ENCODE results near the gene TMEM33. TPM values are rescaled to one million over a fixed set of nuclear protein-coding genes. Genes with fewer than 3 reads are reported as not detected.

Gene TMEM33
- polyA plus RNA-seq, 3 donors, result 21.7 to 61.6 (median 60.7) TPM

- no peaks in the 10 kb centered on the region for H4K20me1 ChIP-seq (ENCODE audit: insufficient read depth, low read length)
- Mint-ChIP-seq H3K27ac (no peak overlapping the region), H3K9me3 (peaks cover 10 to 17% (median 14%) of the 10 kb centered on the region in 7 donors), H3K4me3 (no peak overlapping the region), H3K36me3 (peaks cover under 1 to 5% of the 10 kb centered on the region in 2 donors), H3K4me1 (peaks cover 1% of the 10 kb centered on the region), H3K27me3 (ENCODE audit: low read depth in 3 of 3) (no peaks in the 10 kb centered on the region)
- peaks cover 5 to 8% of the 10 kb centered on the region in 2 donors for H3K9me3 ChIP-seq (replicated peaks in 1 of 2; ENCODE audit: control insufficient read depth in 1 of 2, insufficient read depth in 1 of 2, low read length in 2 of 2)
- H3K4me2 ChIP-seq (replicated peaks; ENCODE audit: extremely low read depth, low read length, poor library complexity, severe bottlenecking), result no peak overlapping the region
- no peaks in the 10 kb centered on the region for H3K4me1 ChIP-seq (ENCODE audit: control insufficient read depth in 1 of 2, insufficient read depth in 2 of 2, low read length in 2 of 2)
- H2AFZ ChIP-seq (ENCODE audit: insufficient read depth, low read depth, low read length, poor library complexity, severe bottlenecking), result no peak overlapping the region
- H3K27ac ChIP-seq (ENCODE audit: low read depth in 1 of 2, low read length in 2 of 2), result no peak overlapping the region
- DNase-seq, result no peak
- intact Hi-C loops (cut with micrococcal nuclease), result no loop called here
- no peak overlapping the region for H3K9ac ChIP-seq (ENCODE audit: insufficient read depth, low read length, poor library complexity, severe bottlenecking)
- no peaks in the 10 kb centered on the region for H3K27me3 ChIP-seq (ENCODE audit: control insufficient read depth in 2 of 2, insufficient read depth in 2 of 2, low read length in 2 of 2)
- WGBS (ENCODE audit: insufficient coverage), result no CpG with 5 or more reads among the region's 1 CpG
- no peaks in the 10 kb centered on the region for H3K79me2 ChIP-seq (ENCODE audit: insufficient read depth, low read length)
- peaks cover 3 to 11% of the 10 kb centered on the region in 2 donors for H3K36me3 ChIP-seq (replicated peaks in 1 of 2; ENCODE audit: control insufficient read depth in 1 of 2, insufficient read depth in 2 of 2, low read length in 2 of 2)
- no peak overlapping the region for H3K4me3 ChIP-seq (replicated peaks in 1 of 3; ENCODE audit: low read depth in 2 of 3, low read length in 3 of 3)
- no peak for TF ChIP-seq CTCF (IDR thresholded peaks at IDR 0.05)
Measured at GRCh38 chr4:41964401-41964800, 29.2 kb downstream of the TMEM33 start.

GRCh38 chr4:41967392-41967791, 32.2 kb downstream of the TMEM33 start:
- Mint-ChIP-seq H3K27me3 (ENCODE audit: low read depth in 3 of 3) (peaks cover 0 to 2% (median 0%) of the 10 kb centered on the region in 3 donors), H3K36me3 (peaks cover 2 to 5% of the 10 kb centered on the region in 2 donors), H3K27ac (no peak overlapping the region), H3K9me3 (peaks cover 16 to 28% (median 21%) of the 10 kb centered on the region in 7 donors), H3K4me3 (no peak overlapping the region), H3K4me1 (peaks cover 7% of the 10 kb centered on the region)
- Histone ChIP-seq H3K27ac (ENCODE audit: low read depth in 1 of 2, low read length in 2 of 2) (no peak overlapping the region), H3K4me3 (replicated peaks in 1 of 3; ENCODE audit: low read depth in 2 of 3, low read length in 3 of 3) (no peak overlapping the region), H3K79me2 (ENCODE audit: insufficient read depth, low read length) (no peaks in the 10 kb centered on the region), H4K20me1 (ENCODE audit: insufficient read depth, low read length) (no peaks in the 10 kb centered on the region), H3K4me2 (replicated peaks; ENCODE audit: extremely low read depth, low read length, poor library complexity, severe bottlenecking) (no peak overlapping the region), H3K27me3 (ENCODE audit: control insufficient read depth in 2 of 2, insufficient read depth in 2 of 2, low read length in 2 of 2) (no peaks in the 10 kb centered on the region), H3K4me1 (ENCODE audit: control insufficient read depth in 1 of 2, insufficient read depth in 2 of 2, low read length in 2 of 2) (no peaks in the 10 kb centered on the region), H3K9ac (ENCODE audit: insufficient read depth, low read length, poor library complexity, severe bottlenecking) (no peak overlapping the region), H3K36me3 (replicated peaks in 1 of 2; ENCODE audit: control insufficient read depth in 1 of 2, insufficient read depth in 2 of 2, low read length in 2 of 2) (no peaks in the 10 kb centered on the region), H3K9me3 (replicated peaks in 1 of 2; ENCODE audit: control insufficient read depth in 1 of 2, insufficient read depth in 1 of 2, low read length in 2 of 2) (peaks cover 5 to 11% of the 10 kb centered on the region in 2 donors), H2AFZ (ENCODE audit: insufficient read depth, low read depth, low read length, poor library complexity, severe bottlenecking) (no peak overlapping the region)
- intact Hi-C loops (cut with micrococcal nuclease), result no loop called here
- no peak for DNase-seq
- no peak for TF ChIP-seq CTCF (IDR thresholded peaks at IDR 0.05)
- no CpG with 5 or more reads among the region's 2 CpGs for WGBS (ENCODE audit: insufficient coverage)
